KG1 (cell line): ENCODE data around the gene PTPRD.

Experiments
- DNase-seq: peaks from one replicate; lab custom pipeline; 2025; lab: John Stamatoyannopoulos, UW

PTPRD gene

GRCh38 chr9:8863069-8863468 lies 1749.7 kb downstream of the PTPRD start:
- DNase-seq, result no peak

GRCh38 chr9:8860925-8861324 lies 1751.9 kb downstream of the PTPRD start:
- DNase-seq, result no peak

- no peak for DNase-seq
These were observed 1752.7 kb downstream of the PTPRD start for GRCh38 chr9:8860086-8860485.

- DNase-seq, result no peak
These were observed 1753.4 kb downstream of the PTPRD start for GRCh38 chr9:8859416-8859815.

- no peak for DNase-seq
These were observed 1754.1 kb downstream of the PTPRD start for GRCh38 chr9:8858596-8859161.

GRCh38 chr9:8857926-8858595 lies 1754.7 kb downstream of the PTPRD start:
- DNase-seq, result no peak

- DNase-seq, result no peak
These were observed 1755.5 kb downstream of the PTPRD start for GRCh38 chr9:8857068-8857925.

- DNase-seq, result no peak
These were observed 1756.3 kb downstream of the PTPRD start for GRCh38 chr9:8856396-8857067.

- no peak for DNase-seq
These were observed 1757.8 kb downstream of the PTPRD start for GRCh38 chr9:8855046-8855445.

- DNase-seq, result no peak
These were observed 1760.4 kb downstream of the PTPRD start for GRCh38 chr9:8852301-8852864.

GRCh38 chr9:8850914-8851313 lies 1761.9 kb downstream of the PTPRD start:
- DNase-seq, result no peak

GRCh38 chr9:8845808-8846207 lies 1767.0 kb downstream of the PTPRD start:
- DNase-seq, result no peak

GRCh38 chr9:8845376-8845775 lies 1767.4 kb downstream of the PTPRD start:
- DNase-seq, result no peak

- DNase-seq, result no peak
These were observed 1768.3 kb downstream of the PTPRD start for GRCh38 chr9:8844549-8844948.

GRCh38 chr9:8842402-8843193 lies 1770.2 kb downstream of the PTPRD start:
- no peak for DNase-seq

GRCh38 chr9:8838136-8838535 lies 1774.7 kb downstream of the PTPRD start:
- no peak for DNase-seq

- DNase-seq, result no peak
These were observed 1777.5 kb downstream of the PTPRD start for GRCh38 chr9:8835291-8835690.

GRCh38 chr9:8832955-8833354 lies 1779.8 kb downstream of the PTPRD start:
- no peak for DNase-seq

GRCh38 chr9:8832386-8832785 lies 1780.4 kb downstream of the PTPRD start:
- DNase-seq, result no peak

- no peak for DNase-seq
These were observed 1781.2 kb downstream of the PTPRD start for GRCh38 chr9:8831568-8831967.

- DNase-seq, result no peak
These were observed 1786.5 kb downstream of the PTPRD start for GRCh38 chr9:8826281-8826680.
